ENCODE data around the gene HMOX1. TPM values are rescaled to one million over a fixed set of nuclear protein-coding genes. Genes with fewer than 3 reads are reported as not detected.

The HMOX1 gene
- total RNA-seq, 1 donor from 2014 or later = 54.0 TPM

GRCh38 chr22:35406443-35406842 is 25.5 kb downstream of the HMOX1 start:
- H3K9me3 ChIP-seq = no peaks in the 10 kb centered on the region
- H3K36me3 ChIP-seq = peaks cover 48% of the 10 kb centered on the region
- intact Hi-C loops (cut with DNase I) = no loop called here
- peaks cover 1% of the 10 kb centered on the region for H3K4me1 ChIP-seq
- TF ChIP-seq, protein P1, sequence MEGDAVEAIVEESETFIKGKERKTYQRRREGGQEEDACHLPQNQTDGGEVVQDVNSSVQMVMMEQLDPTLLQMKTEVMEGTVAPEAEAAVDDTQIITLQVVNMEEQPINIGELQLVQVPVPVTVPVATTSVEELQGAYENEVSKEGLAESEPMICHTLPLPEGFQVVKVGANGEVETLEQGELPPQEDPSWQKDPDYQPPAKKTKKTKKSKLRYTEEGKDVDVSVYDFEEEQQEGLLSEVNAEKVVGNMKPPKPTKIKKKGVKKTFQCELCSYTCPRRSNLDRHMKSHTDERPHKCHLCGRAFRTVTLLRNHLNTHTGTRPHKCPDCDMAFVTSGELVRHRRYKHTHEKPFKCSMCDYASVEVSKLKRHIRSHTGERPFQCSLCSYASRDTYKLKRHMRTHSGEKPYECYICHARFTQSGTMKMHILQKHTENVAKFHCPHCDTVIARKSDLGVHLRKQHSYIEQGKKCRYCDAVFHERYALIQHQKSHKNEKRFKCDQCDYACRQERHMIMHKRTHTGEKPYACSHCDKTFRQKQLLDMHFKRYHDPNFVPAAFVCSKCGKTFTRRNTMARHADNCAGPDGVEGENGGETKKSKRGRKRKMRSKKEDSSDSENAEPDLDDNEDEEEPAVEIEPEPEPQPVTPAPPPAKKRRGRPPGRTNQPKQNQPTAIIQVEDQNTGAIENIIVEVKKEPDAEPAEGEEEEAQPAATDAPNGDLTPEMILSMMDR (IDR thresholded peaks at IDR 0.05) = no peak
- DNase-seq (no peak), ATAC-seq (no peak)
- no peaks in the 10 kb centered on the region for H3K27me3 ChIP-seq
- H3K27ac ChIP-seq = no peak overlapping the region
- no peak overlapping the region for H3K4me3 ChIP-seq

- DNase-seq (no peak), ATAC-seq (peak; percentile 11)
- TF ChIP-seq, protein P1 (IDR thresholded peaks at IDR 0.05) = no peak
- intact Hi-C loops (cut with DNase I) = no loop called here
- no peak overlapping the region for H3K4me3 ChIP-seq
- no peaks in the 10 kb centered on the region for H3K27me3 ChIP-seq
- H3K27ac ChIP-seq = no peak overlapping the region
- H3K9me3 ChIP-seq = no peaks in the 10 kb centered on the region
- H3K36me3 ChIP-seq = peaks cover 57% of the 10 kb centered on the region
- no peaks in the 10 kb centered on the region for H3K4me1 ChIP-seq
Measured at GRCh38 chr22:35407362-35407761, 26.5 kb downstream of the HMOX1 start.

GRCh38 chr22:35409783-35410662 is 29.1 kb downstream of the HMOX1 start:
- DNase-seq = peak; percentile 81
- ATAC-seq = peak; percentile 86
- TF ChIP-seq, protein P1 (IDR thresholded peaks at IDR 0.05) = no peak
- Histone ChIP-seq H3K9me3 (no peaks in the 10 kb centered on the region), H3K4me1 (no peaks in the 10 kb centered on the region), H3K27me3 (no peaks in the 10 kb centered on the region), H3K27ac (peak overlapping the region; percentile 45), H3K4me3 (no peak overlapping the region), H3K36me3 (peaks cover 77% of the 10 kb centered on the region)
- intact Hi-C loops (cut with DNase I) = no loop called here

DNA sequence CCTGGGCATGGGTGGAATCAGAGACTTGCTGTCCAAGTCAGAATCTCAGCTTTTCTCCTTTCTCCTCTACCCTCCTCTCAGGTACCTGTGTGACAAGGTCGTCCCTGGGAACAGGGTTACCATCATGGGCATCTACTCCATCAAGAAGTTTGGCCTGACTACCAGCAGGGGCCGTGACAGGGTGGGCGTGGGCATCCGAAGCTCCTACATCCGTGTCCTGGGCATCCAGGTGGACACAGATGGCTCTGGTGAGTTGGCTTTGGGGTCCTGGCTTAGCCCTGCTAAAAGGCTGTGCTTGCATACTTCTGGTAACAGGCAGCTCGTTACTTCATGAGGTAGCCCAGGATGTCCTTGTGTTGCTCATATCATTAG is 29.8 kb downstream of the HMOX1 start:
- Histone ChIP-seq H3K4me3 (no peak overlapping the region), H3K27ac (peak overlapping the region; percentile 45), H3K36me3 (peaks cover 83% of the 10 kb centered on the region), H3K4me1 (no peaks in the 10 kb centered on the region), H3K9me3 (no peaks in the 10 kb centered on the region), H3K27me3 (no peaks in the 10 kb centered on the region)
- DNase-seq (no peak), ATAC-seq (no peak)
- TF ChIP-seq, protein P1 (IDR thresholded peaks at IDR 0.05) = no peak
- intact Hi-C loops (cut with DNase I) = no loop called here

- Histone ChIP-seq H3K27ac (no peak overlapping the region), H3K27me3 (no peaks in the 10 kb centered on the region), H3K4me3 (no peak overlapping the region), H3K36me3 (peaks cover 88% of the 10 kb centered on the region), H3K4me1 (no peaks in the 10 kb centered on the region), H3K9me3 (no peaks in the 10 kb centered on the region)
- intact Hi-C loops (cut with DNase I) = no loop called here
- no peak for DNase-seq
- TF ChIP-seq, protein P1 (IDR thresholded peaks at IDR 0.05) = no peak
- ATAC-seq = peak; percentile 52
Measured at GRCh38 chr22:35411102-35411501, 30.2 kb downstream of the HMOX1 start.
